ENCODE measurements around the gene MRPS34.

- no peak for TF ChIP-seq POLR2A (IDR thresholded peaks at IDR 0.05)
- TF ChIP-seq CTCF (IDR thresholded peaks at IDR 0.05): no peak
Observed at GRCh38 chr16:1758923-1759322, 14.0 kb downstream of the MRPS34 start.
